HG02981 (cell line): ENCODE data around the gene KCNIP4.

ENCODE experiments used
- ATAC-seq: cut with Tn5 transposase; IDR thresholded peaks from one replicate; pipeline ENCODE4 v1.9.1; 2021; ENCODE audit warnings: mild to moderate bottlenecking, moderate library complexity; ENCODE audit not compliant: unreplicated experiment

KCNIP4 gene

GRCh38 chr4:21209860-21210259 is 738.7 kb downstream of the KCNIP4 start:
- no peak for ATAC-seq

- no peak for ATAC-seq
These were observed 742.6 kb downstream of the KCNIP4 start for GRCh38 chr4:21205821-21206531.

GRCh38 chr4:21203416-21203815 is 745.2 kb downstream of the KCNIP4 start:
- no peak for ATAC-seq

GRCh38 chr4:21202959-21203358 is 745.6 kb downstream of the KCNIP4 start:
- no peak for ATAC-seq

GRCh38 chr4:21198683-21199082 is 749.9 kb downstream of the KCNIP4 start:
- no peak for ATAC-seq

GRCh38 chr4:21195682-21196081 is 752.9 kb downstream of the KCNIP4 start:
- no peak for ATAC-seq

- no peak for ATAC-seq
These were observed 756.2 kb downstream of the KCNIP4 start for GRCh38 chr4:21192367-21192766.

- no peak for ATAC-seq
These were observed 757.3 kb downstream of the KCNIP4 start for GRCh38 chr4:21191317-21191716.

- ATAC-seq = no peak
These were observed 763.8 kb downstream of the KCNIP4 start for GRCh38 chr4:21184788-21185187.

- no peak for ATAC-seq
These were observed 766.9 kb downstream of the KCNIP4 start for GRCh38 chr4:21181716-21182115.

GRCh38 chr4:21177871-21178270 is 770.7 kb downstream of the KCNIP4 start:
- ATAC-seq = no peak

GRCh38 chr4:21177092-21177491 is 771.5 kb downstream of the KCNIP4 start:
- ATAC-seq = no peak

GRCh38 chr4:21167711-21168110 is 780.9 kb downstream of the KCNIP4 start:
- ATAC-seq = no peak

GRCh38 chr4:21155367-21155766 is 793.2 kb downstream of the KCNIP4 start:
- no peak for ATAC-seq

- no peak for ATAC-seq
These were observed 809.2 kb downstream of the KCNIP4 start for GRCh38 chr4:21139327-21139726.

- no peak for ATAC-seq
These were observed 812.4 kb downstream of the KCNIP4 start for GRCh38 chr4:21136051-21136630.

- ATAC-seq = no peak
These were observed 813.6 kb downstream of the KCNIP4 start for GRCh38 chr4:21134994-21135393.

GRCh38 chr4:21130606-21131005 is 818.0 kb downstream of the KCNIP4 start:
- ATAC-seq = no peak

GRCh38 chr4:21126014-21126512 is 822.5 kb downstream of the KCNIP4 start:
- ATAC-seq = no peak

- no peak for ATAC-seq
These were observed 830.3 kb downstream of the KCNIP4 start for GRCh38 chr4:21118301-21118700.

- ATAC-seq = no peak
These were observed 830.9 kb downstream of the KCNIP4 start for GRCh38 chr4:21117541-21118180.
